GM21528 (cell line): ENCODE data around the gene MRPL34.

Experiments used
- ATAC-seq: cut with Tn5 transposase; IDR thresholded peaks from one replicate; pipeline ENCODE4 v1.9.1; 2021; ENCODE audit warnings: mild to moderate bottlenecking, moderate library complexity; ENCODE audit not compliant: unreplicated experiment, low FRiP score

MRPL34 gene

DNA sequence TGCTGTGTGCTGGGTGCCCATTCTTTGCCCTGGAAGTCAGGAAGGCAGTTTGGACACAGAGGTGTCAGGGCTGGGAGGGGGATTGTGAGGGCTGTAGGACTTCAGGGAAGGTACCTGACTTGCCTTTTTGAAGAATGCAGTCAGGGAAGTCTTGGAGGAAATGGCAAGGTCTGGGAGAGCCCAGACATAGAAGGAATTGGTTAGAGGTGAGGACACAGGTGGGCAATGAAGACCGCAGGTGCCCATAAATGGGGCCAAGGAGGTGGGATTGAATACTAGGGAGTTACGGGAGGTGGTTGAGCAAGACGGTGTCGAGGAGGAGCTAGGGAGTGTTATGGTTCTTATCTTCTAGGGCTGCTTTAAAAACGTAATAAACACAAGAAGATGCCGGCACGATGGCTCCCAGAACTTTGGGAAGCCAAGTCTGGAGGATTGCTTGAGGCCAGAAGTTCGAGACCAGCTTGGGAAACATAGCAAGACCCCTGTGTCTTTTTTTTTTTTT lies 2.3 kb downstream of the MRPL34 start:
- ATAC-seq: no peak

DNA sequence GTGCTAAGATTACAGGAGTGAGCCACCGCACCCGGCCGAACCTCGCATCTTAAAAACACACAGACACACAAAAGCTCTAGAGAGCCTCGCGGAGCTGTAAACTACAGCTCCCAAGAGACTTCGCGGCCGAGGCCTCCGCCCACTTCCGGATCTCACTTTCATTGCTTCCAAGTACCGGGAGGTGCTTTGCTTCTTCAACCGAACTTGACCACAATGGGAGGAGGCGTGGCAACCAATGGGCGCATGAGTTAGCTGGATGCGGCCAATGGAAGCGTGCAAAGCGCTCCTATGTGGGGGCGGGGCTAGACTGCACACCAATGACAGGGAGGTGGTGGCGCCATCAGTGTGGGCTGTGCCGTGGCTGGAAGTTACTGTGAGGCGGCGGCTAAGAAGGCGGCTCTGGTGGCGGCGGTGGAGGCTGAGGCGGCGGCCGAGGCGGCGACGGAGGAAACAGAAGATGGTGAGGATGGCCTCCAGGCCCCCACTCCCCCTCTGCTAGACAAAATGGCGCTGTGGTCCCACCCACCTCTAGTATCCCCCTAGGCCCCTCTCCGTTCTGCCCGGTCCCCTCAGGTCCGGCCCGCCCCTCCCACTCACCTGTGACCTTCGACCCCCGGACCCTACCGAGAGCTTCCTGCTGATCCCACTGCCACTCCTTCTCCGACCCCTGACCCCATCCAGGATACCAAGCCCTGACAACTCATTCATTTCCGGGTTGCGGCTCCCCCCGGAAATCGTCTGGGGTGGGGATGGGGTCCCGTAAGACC lies 3.7 kb downstream of the MRPL34 start, which contains the start of gene DDA1:
DDA1 (plus strand) TSS at position 366 of the 767 bp plus-strand sequence; CDS start at position 458, 92 bp downstream.
- peak; percentile 62 for ATAC-seq

DNA sequence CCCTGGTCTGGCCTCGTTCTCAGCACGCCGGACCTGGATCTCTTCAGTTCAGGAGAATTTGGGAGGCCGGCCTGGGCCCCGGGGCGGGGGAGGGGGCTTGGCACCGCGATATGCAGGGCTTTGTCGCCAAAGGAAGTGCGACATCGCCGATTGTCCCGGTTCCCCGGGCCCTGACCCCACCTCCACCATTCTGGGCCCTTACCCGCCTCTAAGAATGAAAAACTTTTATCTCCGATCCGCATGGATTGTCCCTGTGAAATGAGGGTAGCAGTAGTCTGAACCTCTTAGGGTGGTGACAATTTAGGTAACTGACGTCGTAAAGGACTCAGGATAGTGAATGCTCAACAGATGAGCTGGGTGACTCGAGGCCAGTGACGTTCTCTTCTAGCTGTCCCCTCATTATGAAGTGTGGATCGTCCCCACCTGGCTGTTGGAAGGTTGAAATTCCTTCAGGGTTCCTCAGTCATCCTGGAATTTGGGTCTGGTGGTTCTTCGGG lies 4.3 kb downstream of the MRPL34 start:
- ATAC-seq: no peak

DNA sequence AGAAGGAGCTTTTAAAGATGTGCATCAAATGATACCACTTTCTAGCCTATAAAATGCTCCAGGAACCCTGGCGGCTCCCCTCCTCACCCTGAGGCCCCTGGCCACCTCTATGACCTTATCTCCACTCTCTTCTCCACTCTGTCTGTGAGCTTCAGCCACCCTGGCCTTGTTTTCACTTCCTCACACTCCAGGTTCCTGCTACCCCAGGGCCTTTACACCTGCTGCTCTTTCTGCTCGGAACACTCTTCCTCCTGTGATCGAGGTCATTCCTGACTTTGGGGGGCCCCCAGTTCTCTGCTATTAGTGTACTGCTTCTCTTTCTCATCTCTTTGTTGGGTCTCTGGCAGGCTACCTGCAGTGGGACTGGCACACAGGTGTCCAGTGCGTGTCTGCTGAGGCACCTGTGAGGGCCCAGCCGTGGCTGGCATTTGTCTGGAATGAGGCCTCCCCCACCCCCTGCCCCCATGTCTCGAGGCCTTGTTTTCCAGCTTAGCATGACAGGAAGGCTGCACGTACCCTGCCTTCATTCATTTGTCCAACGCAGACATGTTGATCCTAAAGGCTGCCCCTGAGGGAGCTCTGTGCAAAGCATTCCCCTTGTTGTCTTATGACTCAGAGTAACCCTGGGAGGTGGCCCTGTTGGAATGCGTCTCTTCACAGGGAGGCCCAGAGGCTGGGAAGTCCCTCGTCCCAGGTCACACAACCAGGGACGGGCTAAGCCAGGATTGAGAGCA lies 6.0 kb downstream of the MRPL34 start:
- no peak for ATAC-seq

DNA sequence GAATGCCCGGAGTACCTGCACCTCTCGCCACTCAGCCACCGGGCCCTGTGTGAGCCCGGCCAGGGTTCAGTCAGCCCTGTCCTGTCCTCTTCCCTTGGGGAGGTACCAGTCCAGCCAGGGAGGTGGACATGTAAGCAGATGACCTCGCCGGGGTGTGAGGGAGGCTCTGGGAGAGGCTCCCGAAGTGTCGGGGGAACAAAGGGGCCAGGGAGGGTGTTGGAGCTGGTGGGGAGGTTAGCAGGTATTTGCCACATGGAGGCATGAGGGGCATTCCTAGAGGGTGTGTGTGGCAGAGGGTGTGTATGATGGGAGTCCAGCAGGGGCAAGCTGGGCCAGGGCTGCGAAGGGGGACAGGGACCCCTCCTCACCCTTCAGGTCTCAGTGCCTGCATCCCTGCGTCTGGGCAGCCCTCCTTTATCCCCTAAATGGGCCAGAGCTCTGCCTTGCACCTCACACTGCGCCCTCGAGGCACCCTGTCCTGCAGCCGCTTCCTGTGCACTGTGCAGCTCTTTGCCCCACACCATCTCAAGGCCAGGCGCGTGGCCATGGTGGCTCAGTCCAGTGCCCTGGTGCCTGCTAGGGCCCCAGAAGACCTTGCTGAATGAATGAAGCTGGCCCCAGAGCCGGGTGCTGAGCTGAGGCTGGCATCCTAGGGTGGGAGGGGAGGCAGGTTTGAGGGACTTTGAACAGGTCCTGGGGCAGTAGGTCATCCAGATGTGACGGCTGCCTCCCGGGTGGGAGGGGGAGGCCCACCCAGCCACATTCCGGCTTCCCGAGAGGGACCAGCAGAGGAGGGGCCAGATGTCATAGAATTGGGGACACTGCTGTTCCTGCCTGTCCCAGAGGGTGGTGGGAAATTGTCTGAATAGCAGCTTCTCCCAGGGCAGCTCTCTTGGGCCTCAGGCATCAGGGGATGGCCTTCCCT lies 6.8 kb downstream of the MRPL34 start:
- no peak for ATAC-seq

DNA sequence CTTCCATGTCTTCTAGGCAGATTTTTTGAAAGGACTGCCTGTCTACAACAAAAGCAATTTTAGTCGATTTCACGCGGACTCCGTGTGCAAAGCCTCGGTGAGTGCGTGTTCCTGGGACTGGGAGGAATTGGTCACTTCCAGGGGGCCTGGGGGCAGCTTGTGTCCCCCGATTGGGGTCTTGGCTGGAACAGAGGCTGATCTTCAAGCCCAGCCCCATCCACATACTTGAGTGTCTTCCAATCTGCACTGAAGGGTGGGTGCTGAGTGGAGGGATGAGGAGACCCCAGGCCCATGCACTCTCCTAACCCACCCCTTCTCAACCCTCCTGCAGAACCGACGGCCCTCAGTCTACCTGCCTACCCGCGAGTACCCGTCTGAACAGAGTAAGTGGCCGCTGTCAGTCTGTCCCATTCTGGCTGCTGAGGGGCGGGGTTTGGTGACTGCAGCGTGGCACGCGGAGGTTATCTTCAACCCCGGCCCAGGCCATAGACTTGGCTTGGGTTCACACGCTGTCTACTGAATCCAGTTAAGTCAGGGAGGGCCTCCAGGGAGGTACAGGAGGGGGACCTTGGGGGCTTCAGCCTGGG lies 8.4 kb downstream of the MRPL34 start:
- no peak for ATAC-seq

DNA sequence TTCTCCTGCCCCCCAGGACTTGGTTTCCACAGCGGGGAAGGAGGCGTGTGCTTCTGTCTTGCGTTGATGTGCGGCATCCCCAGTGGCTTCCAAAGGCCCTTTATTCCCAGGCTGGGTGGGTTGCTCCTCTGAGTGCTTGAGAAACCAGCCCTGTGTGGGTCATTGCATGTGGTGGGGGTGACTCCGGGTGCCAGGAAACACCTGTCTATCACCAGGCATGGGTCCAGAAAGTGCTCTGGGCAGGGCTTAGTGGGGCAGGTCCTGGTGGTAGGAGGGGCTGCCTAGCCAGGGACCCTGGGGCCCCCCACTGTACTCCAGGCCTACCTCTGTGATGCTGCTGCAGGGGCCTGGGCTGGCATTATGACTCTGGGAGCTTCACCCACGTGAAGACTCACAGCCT lies 13.3 kb downstream of the MRPL34 start:
- no peak for ATAC-seq

DNA sequence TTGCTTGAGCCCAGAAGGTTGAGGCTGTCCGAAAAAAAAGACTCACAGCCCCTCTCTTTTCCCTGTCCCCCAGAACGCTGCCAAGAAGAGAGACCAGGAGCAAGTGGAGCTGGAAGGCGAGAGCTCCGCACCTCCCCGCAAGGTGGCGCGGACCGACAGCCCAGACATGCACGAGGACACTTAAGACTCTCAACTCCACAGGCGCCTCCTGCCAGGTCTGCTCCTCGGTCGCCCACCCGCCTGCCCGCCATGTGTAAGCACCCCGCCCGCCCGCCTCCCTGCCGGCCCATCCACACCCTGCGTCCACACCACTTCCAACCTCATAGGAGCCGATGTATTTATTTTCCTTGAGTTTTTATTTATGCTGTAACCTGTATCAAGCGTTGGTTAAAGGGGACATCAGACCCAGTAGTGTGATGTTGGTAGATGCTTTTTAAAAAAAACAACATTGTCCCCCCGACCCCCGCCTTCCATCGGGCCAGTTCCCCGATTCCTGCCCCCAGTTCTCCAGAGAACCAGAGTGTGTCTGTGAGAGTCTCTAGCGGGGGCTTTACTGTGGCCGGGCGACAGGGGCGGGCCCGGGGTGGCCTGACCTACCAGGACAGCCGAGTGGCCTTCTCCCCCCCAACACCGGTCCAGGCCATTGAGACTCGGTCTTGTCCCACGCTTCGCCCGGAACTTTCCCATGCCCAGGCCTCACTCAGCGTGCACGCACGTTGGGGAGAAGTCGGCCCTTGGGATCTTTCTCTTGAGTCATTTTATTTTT lies 14.0 kb downstream of the MRPL34 start:
- ATAC-seq: no peak

DNA sequence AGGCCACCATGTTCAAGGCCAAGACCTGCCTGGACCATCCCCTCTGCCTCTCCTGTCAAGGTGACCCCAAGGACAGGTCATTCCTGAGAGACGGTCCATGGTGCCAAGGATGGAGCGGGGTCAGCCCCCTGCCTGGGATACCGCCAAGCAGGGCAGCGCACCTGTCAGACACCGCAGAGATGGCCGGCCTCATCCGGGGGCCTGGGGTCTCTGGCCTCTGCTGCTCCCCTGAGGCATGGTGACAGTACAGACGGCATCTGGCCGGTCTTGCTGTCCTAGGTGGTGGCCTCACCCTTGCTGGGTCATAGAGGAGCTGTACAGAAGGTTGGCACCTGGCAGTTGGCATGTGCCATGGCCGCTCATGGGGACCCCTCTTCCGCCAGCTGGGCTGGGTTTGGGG lies 14.8 kb downstream of the MRPL34 start:
- ATAC-seq: no peak

DNA sequence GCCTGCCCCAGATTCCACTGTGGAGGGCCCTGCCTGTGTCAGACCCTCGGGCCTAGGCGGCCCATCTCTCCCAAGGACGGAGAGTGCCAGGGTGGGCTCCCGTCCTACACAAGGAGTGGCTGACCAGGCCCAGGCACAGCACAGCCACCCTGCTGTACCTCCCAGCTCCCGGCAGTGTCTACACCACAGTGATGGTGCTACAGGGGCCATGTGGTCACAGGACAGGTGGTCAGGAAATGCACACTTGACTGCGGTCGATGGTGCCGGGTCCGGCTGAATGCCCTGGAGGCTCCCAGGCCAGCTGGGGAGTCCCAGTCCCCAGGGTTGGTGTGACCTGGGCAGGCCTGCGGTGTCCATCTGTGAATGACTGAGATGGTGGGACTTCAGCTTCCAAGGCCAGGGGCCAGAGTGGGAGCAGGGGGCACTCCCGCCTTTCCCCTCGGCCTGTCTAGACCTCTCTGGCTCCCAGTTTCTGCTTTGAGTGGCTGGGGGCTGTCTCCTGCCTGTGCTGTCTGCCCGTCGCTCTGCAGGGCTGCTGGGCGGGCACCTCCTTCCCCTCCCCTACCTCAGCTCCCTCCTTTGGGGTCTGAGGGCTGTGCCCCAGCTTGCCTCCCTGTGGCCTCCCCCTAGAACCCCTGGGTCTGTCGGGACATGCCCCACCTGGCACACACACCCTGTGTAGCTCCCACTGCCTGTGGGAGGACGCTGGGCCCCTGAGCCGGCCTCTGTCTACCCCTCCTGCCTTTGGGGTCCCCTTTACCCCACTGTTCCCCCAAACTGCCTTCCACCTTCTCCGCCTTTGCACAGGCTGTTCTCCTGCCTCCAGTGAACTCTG lies 16.2 kb downstream of the MRPL34 start:
- no peak for ATAC-seq

DNA sequence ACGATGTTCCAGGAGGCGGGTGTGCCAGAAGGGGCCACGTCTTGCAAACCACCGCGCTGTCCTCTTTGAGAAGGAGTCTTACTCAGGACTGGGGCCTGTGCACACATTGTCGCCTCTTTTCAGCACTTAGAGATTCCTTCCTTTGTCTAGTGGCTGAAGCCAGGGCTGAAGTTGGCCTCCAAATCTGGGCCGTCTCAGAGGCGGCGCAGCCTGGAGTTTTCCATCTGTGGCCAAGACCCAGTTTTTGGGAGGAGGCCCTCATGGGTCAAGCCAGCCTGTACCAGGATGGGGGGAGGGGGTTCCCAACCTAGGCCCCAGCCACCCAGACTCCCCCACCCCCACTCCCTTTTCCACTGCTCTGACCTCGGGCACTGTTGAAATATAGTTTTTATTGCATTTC lies 17.2 kb downstream of the MRPL34 start:
- ATAC-seq: no peak

DNA sequence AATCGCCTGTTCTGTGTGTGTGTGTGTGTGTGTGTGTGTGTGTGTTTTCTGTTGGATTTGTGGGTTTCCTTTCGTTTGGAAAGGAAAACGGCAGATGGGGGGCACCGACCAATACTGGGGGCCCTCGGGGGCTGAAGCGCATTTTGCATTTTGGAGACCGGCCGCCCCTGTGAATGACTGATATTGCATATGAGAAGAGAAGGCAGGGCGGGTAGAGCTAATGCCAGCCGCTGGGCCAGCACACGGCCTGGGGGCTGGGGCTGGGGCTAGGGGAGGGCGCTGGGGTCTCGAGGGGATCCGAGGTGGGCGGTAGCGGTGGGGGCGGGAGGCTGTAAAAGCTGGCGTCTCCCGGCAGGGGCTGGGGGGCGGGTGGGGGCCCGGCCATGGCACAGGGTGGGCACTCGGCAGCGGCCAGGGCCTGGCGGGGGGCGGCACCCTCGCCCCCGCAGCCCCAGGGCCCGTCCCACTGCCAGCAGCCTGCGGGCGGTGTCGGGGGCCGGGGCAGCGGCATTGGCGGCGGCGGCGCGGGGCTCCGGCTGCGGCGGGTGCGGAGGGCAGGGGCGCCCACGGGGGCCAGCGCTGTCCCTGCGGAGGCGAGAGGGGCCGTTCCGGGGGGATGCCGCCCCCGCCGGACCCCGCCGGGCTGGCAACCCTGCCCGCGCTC lies 17.8 kb downstream of the MRPL34 start:
- ATAC-seq: no peak

DNA sequence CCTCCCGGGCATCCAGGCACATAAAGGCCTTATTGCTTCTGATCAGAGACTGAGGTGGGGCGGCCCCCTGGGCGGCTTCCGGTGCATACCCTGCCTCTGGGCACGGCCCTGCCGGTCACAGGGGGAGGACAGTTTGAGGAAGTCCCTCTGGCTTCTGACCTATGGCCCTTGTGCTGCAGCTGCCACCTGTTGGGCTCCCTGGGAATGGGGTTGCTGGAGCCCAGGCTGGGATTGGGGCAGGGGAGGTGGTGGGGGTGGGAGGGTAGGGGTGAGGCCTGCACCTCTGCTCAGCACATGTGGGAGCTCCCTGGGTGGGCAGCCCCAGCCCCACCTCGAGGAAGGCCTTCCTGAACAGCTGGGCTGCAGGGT lies 18.3 kb downstream of the MRPL34 start:
- ATAC-seq: no peak

DNA sequence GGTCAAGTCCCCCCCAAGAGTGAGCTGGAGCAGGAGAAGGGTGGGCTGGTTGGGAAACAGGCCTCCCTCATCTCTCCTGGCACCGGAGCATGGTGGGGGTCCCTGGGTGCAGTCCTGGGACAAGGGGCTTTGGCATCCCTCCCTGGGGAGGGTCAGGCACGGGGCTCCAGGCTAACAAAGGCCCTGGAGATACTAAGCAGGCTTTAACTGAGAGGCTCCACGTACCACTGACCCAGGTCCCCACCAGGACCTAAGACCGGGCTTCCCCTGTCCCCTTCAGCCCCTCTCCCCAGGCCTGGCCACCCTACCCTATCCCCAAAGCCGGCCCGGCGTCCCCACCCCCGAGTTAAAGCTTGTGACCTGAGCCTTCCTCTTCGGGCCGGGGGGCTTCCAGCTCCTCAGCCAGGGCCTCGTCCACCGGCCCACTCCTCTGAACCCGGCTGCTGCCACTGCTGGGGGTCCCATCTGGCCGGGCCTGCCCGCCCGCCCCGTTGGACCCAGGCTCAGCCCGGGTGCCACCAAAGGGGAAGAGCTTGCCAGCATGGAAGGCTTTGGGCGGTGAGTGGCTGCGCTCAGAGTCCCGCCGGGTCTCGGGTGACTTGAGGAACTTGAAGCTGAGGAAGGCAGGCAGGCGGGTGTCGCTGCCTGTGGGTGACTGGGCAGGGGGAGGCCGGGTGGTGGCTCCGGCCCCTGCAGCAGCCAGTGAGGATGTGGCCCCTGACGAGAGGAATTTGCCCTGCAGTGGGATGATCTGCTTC lies 18.9 kb downstream of the MRPL34 start:
- no peak for ATAC-seq

DNA sequence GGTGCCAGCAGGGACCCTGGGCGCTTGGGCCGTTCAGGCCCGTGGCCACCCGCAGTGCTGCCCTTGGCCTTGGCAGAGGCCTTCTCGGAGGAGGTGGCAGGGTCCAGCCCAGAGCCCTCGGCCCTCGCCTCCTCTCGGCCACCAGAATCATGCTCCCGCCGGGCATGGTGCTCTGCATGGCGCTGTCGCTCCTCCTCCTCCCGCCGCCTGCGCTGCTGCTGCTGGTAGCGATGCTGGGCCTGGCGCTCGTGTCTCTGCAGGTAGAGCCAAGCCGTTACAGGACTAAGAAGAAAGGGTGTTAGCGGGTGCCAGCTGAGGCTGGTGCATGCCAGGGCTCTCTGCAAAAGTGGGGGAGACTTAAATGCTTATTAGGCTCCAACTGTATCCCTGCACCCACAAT lies 19.5 kb downstream of the MRPL34 start:
- ATAC-seq: no peak

DNA sequence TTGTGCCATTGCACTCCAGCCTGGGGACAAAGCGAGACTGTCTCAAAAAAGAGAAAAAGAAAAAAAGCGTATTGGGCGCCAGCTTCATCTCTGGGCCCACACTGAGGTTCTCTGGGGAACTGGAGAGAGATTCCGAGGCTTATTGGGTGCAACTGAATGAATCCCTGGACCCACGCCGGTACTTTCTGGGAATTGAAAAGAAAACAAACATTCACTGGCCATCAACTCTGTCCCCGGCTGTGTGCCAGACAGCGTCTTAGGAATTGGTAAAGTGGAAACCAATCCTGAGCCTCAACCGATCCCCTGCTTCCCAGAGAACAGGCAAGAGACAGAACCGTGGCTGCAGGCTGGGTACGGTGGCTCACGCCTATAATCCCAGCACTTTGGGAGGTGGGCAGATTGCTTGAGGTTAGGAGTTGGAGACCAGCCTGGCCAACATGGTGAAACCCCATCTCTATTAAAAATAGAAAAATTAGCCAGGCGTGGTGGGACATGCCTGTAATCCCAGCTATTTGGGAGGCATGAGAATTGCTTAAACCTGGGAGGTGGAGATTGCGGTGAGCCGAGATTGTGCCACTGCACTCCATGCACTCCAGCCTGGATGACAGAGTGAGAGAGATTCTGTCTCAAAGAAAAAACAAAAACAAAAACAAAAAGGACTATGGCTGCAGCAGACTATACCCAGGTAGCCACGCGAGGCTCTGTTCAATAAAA lies 20.4 kb downstream of the MRPL34 start:
- ATAC-seq: no peak

DNA sequence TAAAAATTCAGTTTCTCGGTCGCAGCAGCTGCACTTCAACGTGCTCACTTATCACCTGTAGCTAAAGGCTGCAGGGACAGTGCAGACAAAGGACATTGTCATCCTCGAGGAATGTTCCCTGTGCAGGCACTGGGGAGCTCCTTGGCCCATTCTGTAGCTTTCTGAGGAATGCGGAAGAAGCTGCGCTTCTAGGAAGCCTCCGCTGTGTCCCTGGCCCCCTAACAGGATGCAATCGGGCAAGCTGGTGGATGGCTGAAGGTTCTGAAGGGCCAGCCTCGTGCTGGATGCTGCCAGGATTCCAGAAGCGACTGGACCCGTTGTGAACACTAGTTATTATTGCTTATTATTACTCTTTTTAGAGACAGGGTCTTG lies 20.9 kb downstream of the MRPL34 start:
- no peak for ATAC-seq
